Caki2 (cell line): ENCODE measurements around the gene CBFA2T2. TPM values are rescaled to one million over a fixed set of nuclear protein-coding genes. Genes with fewer than 3 reads are reported as not detected.
A peak's percentile ranks its signal among the peaks of the same experiment; 100 is the strongest.

Experiments used
- DNase-seq: peaks from one replicate; pipeline ENCODE4 v3.0.0-alpha.2; 2015; ENCODE audit warnings: low read depth
- in situ Hi-C: cut with HindIII; loops from 2 replicates; pipeline ENCODE4 v1.10.0; 2016; ENCODE audit warnings: low sequenced_read_pairs, low pct_unique_long_range_greater_than_20kb, mixed read lengths
- total RNA-seq: library from RNA; depleted of rRNA; stranded (reverse); fragments of >200 nt; shearing (Covaris generic); gene quantifications from 2 replicates; pipeline ENCODE4 v1.2.3, GENCODE V29; 2014; ENCODE audit warnings: low replicate concordance

The CBFA2T2 gene
- total RNA-seq, 1 experiment from 2014 or later: 56.1 TPM

DNA sequence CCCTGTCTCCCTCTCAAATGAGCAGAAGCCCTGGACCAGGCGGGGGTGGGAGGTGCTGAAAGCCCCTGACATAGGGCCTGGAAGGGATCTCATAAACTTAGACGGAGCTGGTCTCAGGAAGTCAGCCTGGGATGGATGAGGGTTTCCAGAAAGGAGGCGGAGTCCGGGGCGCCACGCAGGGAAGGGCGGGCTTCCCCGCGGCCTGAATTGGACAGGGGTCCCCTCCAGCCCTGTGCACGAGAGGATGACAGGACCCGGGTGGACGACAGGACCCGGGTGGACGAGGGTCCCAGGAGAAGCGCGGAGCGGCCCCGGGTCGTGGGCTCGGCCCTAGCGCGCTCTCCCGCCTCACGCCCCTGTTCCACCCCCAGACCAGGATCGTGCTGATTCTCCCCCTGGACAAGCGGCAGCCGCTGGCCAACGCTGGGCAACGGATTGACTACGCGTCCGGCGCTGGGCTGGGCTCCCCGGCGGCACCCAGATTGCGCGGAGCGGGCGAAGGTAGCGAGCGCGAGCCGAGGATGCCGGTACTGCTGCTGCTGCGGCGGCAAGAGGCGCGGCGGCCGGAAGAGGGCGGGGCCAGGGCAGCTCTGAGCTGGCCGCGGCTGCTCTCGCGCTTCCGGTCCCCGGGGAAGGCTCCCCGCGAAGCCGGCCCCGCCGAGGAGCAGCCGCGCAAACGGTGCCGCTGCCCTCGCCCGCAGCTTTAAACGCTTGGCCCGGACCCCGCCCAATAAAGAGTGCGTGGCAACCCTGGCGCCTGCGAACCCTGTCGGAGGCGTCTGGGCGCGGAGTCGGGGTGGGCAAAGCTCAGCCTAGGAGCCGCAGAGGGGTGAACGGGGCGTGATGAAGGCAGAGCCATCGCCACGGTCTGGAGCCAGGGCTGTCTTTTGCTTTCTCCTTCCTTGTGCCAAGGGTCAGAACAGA is 173.5 kb downstream of the CBFA2T2 start:
- peak; percentile 72 for DNase-seq
- in situ Hi-C loops: no loop called here

GRCh38 chr20:33664085-33664761 is 174.3 kb downstream of the CBFA2T2 start:
- in situ Hi-C loops: no loop called here
- no peak for DNase-seq

GRCh38 chr20:33664762-33665144 is 174.9 kb downstream of the CBFA2T2 start:
- DNase-seq: no peak
- in situ Hi-C loops: no loop called here

DNA sequence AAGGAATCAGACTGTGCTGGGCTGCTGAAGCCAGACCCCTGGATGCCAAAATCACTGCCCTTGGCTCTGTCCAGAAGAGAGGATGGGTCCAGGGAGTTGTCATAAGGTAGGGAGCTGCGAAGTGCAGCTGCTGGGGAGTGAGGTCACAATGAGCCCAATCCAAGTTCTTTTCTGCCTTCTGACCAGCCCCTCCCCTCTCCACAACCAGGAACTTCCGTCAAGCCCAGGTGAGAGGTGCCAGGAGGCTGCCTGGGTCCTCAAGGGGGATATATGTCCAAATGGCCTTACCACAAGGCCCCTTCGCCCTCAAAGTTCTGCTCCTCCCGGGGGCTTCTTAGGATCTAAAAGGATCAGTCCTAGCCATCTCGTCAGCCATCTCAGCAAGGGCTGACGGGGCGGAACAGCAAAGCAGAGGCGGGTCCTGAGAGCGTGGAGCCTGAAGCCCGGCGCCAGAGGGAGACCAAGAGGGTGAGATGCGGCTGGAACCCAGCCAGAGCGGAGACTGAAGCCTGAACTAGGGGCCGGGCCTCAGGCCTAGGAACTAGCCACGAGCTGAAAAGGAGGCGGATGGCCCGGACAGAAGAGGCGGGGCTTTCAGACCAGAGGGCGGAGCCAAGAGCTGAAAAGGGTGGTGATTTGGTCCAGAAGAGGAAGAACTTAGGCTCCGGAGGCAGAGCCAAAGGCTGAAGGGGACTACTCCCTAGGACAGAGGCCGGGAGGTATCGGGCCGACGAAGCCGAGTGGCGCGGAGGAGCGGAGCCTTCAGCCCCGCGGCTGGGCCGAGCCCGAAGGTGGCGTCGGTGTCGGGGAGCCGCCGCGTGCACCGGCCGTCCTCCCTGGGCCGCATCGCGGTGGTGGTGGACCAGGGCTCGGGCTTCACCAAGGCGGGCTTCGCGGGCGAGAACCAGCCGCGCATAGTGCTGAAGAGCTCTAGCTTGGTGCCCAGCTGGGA is 176.7 kb downstream of the CBFA2T2 start, which contains the start of gene ACTL10:
TSS of gene ACTL10 (plus strand) at position 651 of the 952 bp plus-strand sequence. CDS start 555 bp downstream, outside the sequence.
- in situ Hi-C loops: no loop called here
- peak; percentile 100 for DNase-seq

DNA sequence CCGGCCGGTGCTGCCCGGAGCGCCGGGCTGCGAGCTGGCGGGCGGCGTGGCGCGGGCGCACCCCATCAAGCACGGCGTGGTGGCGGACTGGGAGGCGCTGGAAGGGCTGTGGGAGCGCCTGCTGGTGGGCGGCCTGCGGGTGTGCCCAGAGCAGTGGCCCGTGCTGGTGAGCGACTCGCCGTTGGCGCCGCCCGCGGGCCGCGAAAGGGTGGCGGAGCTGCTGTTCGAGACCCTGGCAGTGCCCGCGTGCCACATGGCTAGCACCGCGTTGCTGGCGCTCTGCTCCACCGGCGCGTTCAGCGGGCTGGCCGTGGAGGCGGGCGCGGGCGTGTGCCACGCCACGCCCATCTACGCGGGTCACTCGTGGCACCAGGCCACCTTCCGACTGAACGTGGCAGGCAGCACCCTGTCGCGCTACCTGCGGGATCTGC is 177.4 kb downstream of the CBFA2T2 start:
- in situ Hi-C loops: no loop called here

DNA sequence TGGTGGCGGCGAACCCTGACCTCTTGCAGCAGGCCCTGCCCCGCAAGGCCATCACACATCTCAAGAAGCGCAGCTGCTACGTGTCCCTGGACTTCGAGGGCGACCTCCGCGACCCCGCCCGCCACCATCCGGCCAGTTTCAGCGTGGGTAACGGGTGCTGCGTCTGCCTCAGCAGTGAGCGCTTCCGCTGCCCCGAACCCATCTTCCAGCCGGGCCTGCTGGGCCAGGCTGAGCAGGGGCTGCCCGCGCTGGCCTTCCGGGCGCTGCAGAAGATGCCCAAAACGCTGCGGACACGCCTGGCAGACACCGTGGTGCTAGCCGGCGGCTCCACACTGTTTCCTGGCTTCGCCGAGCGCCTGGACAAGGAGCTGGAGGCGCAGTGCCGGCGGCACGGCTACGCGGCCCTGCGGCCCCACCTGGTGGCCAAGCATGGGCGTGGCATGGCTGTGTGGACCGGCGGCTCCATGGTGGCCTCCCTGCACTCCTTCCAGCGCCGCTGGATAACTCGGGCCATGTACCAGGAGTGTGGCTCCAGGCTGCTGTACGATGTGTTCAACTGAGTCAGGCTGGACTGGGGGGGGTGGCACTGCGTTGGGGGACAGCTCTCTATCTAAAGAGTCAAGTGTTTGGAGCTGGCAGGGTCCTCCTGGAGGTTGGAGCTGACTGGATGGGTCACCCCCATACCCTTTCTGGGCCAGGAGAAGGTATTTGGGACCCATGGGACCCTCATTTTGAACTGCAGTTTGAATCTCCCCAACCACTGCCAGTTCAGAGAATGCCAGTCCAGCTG is 178.0 kb downstream of the CBFA2T2 start:
- in situ Hi-C loops: no loop called here
- DNase-seq: peak; percentile 83

More for the DNA sequence above, 177.4 kb downstream of the CBFA2T2 start:
- peak; percentile 76 for DNase-seq

GRCh38 chr20:33668466-33669155 is 178.7 kb downstream of the CBFA2T2 start:
- in situ Hi-C loops: no loop called here
- no peak for DNase-seq

- in situ Hi-C loops: no loop called here
Measured at GRCh38 chr20:33669224-33669623, 179.3 kb downstream of the CBFA2T2 start.

GRCh38 chr20:33669873-33670640 is 180.2 kb downstream of the CBFA2T2 start:
- in situ Hi-C loops: no loop called here
- DNase-seq: no peak

More at GRCh38 chr20:33669224-33669623, 179.3 kb downstream of the CBFA2T2 start:
- DNase-seq: no peak

GRCh38 chr20:33670715-33671499 is 181.0 kb downstream of the CBFA2T2 start:
- in situ Hi-C loops: no loop called here
- no peak for DNase-seq

GRCh38 chr20:33671573-33672288 is 181.8 kb downstream of the CBFA2T2 start:
- DNase-seq: no peak
- in situ Hi-C loops: no loop called here

DNA sequence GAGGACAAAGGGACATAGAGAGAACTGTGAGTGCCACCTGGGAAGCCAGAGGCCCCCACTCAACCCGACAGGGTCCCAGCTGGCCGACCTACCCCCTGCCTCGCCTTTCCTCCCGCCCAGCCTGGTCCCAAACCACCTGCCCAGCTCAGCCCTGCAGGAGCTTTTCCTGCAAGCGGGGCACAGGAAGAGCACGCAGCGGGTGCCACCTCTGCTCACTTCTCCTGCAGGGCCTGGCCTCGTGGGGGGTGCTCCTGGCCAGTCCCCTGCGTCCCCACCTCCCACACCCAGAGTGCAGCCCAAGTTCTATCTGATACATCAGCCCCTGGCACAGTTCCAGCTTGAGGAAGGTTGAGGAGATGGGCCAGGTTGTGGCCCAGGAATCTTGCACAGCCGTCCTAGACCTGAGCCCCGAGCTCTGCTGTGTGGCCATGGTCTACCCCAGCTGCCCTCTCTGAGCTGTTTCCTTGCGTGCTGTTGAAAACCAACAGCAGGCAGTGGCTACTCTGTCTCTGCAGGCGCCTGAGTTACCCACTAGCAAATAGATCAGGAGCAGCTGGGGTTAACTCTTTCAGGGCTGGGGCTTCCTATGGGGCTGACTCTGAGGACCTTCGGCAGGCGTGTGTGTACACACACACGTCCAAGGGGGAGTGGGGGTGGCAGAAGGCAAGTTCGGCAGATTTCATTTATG is 182.7 kb downstream of the CBFA2T2 start:
- DNase-seq: no peak
- in situ Hi-C loops: no loop called here

GRCh38 chr20:33673114-33673409 is 183.2 kb downstream of the CBFA2T2 start:
- in situ Hi-C loops: no loop called here
- no peak for DNase-seq

- in situ Hi-C loops: no loop called here
- no peak for DNase-seq
Measured at GRCh38 chr20:33673410-33674293, 183.8 kb downstream of the CBFA2T2 start.
